HepG2 (cell line): ENCODE data around the gene KDM4D. TPM values are rescaled to one million over a fixed set of nuclear protein-coding genes. Genes with fewer than 3 reads are reported as not detected.

Experiments
- ATAC-seq: fragments of 200-7000 bp; cut with Tn5 transposase; 3 replicates; pipeline ENCODE4 v1.9.1; 2020; ENCODE audit warnings: mild to moderate bottlenecking, moderate library complexity
- BruUV-seq: library from RNA; stranded (reverse); fragments of 400-500 nt; replicated peaks from 2 replicates; lab custom pipeline; 2021; lab: Mats Ljungman, UMichigan
- CTCF ChIA-PET: fragments of 300-600 bp; formaldehyde crosslinking; extraction: SDS; loops from one replicate; lab custom pipeline; 2021; ENCODE audit warnings: low total read pairs, inconsistent platforms, low intra/inter-chr PET ratio; lab: Yijun Ruan, JAX
- POLR2A ChIA-PET: fragments of 350-600 bp; sonication (Branson Sonifier 250); formaldehyde crosslinking; loops from one replicate; lab custom pipeline; 2020; ENCODE audit warnings: antibody characterized with exemption, inconsistent platforms; lab: Yijun Ruan, JAX
- DNase-seq: peaks from one replicate; pipeline ENCODE4 v3.0.0-alpha.2; 2015; ENCODE audit warnings: low spot score
- FAIRE-seq: peaks from 3 replicates; lab custom pipeline; 2011; peaks lifted over from hg19 to GRCh38; lab: Jason Lieb, UNC
- H2AFZ ChIP-seq: one replicate; pipeline ENCODE4 v1.6.1; 2011; ENCODE audit warnings: low read length, inconsistent platforms
- H3K27ac ChIP-seq: fragments of 300-600 bp; 3 replicates; pipeline ENCODE4 v1.8.0; 2011; ENCODE audit warnings: mixed run types, mild to moderate bottlenecking, mixed read lengths, low read length, inconsistent platforms; ENCODE audit not compliant: insufficient read depth; ENCODE audit errors: extremely low read length
- H3K27me3 ChIP-seq, 2 experiments: fragments of 200-600 bp in 1 of 2; 2 replicates in 1 of 2; 3 replicates in 1 of 2; pipeline versions ENCODE4 v1.6.0 to v1.8.0; 2011; ENCODE audit warnings: low read length in 2 of 2, mild to moderate bottlenecking in 2 of 2, moderate library complexity in 2 of 2, inconsistent platforms in 1 of 2; ENCODE audit not compliant: insufficient read depth in 2 of 2, control insufficient read depth in 1 of 2
- H3K36me3 ChIP-seq, 2 experiments: fragments of 200-600 bp in 1 of 2; replicated peaks in 1 of 2; 2 replicates in 1 of 2; 3 replicates in 1 of 2; pipeline versions ENCODE4 v1.5.1 to v1.8.0; 2011; ENCODE audit warnings: low read length in 2 of 2, inconsistent platforms in 1 of 2; ENCODE audit not compliant: insufficient read depth in 2 of 2, control insufficient read depth in 1 of 2
- H3K4me1 ChIP-seq: 2 replicates; pipeline ENCODE4 v1.5.1; 2012; ENCODE audit warnings: low read length, inconsistent platforms; ENCODE audit not compliant: insufficient read depth
- H3K4me2 ChIP-seq: 2 replicates; pipeline ENCODE4 v1.6.0; 2011; ENCODE audit warnings: low read depth, low read length, inconsistent platforms
- H3K4me3 ChIP-seq, 3 experiments: fragments of 200-600 bp in 1 of 3; sonication (generic), shearing (Covaris generic) in 1 of 3; replicated peaks in 1 of 3; 2 replicates each; pipeline ENCODE4 v1.5.1; 2011 to 2016; ENCODE audit warnings: low read length in 3 of 3, inconsistent platforms in 2 of 3, low read depth in 2 of 3, mild to moderate bottlenecking in 2 of 3, control low read depth in 1 of 3, mixed read lengths in 1 of 3; ENCODE audit not compliant: insufficient read depth in 1 of 3
- H3K79me2 ChIP-seq: one replicate; pipeline ENCODE4 v1.6.1; 2011; ENCODE audit warnings: low read length, inconsistent platforms; ENCODE audit not compliant: insufficient read depth
- H3K9ac ChIP-seq: 2 replicates; pipeline ENCODE4 v1.6.0; 2011; ENCODE audit warnings: mild to moderate bottlenecking, low read depth, low read length, inconsistent platforms; ENCODE audit not compliant: insufficient read depth
- H3K9me3 ChIP-seq: 2 replicates; pipeline ENCODE4 v1.5.1; 2012; ENCODE audit warnings: mild to moderate bottlenecking, low read length
- H4K20me1 ChIP-seq: 2 replicates; pipeline ENCODE4 v1.6.0; 2011; ENCODE audit warnings: inconsistent platforms, mild to moderate bottlenecking, low read length, moderate library complexity; ENCODE audit not compliant: insufficient read depth
- CHD2 ChIP-seq: IDR thresholded peaks from 2 replicates; pipeline ENCODE4 v1.6.1; 2011; ENCODE audit warnings: low read depth, low read length, improper control_type of control experiment
- CHD4 ChIP-seq: fragments of 200-600 bp; sonication (generic); IDR thresholded peaks from 2 replicates; pipeline ENCODE4 v1.7.0; 2017; ENCODE audit warnings: mild to moderate bottlenecking, low read length, borderline replicate concordance
- FOXA1 ChIP-seq, 2 experiments: fragments of 450-650 bp in 1 of 2; sonication (generic) in 1 of 2; formaldehyde crosslinking in 1 of 2; IDR thresholded peaks; 2 replicates each; pipeline versions ENCODE4 v1.4.0 to v1.6.1; 2016 to 2020; ENCODE audit warnings: missing genetic modification reagents in 1 of 2
- HMGXB4 ChIP-seq, 2 experiments: sonication (generic) in 1 of 2; formaldehyde crosslinking in 1 of 2; IDR thresholded peaks; 2 replicates each; pipeline versions ENCODE4 v1.4.0 to v1.6.1; 2018 to 2020; ENCODE audit warnings: missing genetic modification reagents in 2 of 2, borderline replicate concordance in 1 of 2, low read depth in 1 of 2, mild to moderate bottlenecking in 1 of 2, missing biosample characterization in 1 of 2
- ZBTB1 ChIP-seq: sonication (generic); formaldehyde crosslinking; IDR thresholded peaks from 2 replicates; pipeline ENCODE4 v1.4.0; 2020; ENCODE audit warnings: missing genetic modification reagents, borderline replicate concordance
- ZNF275 ChIP-seq: sonication (generic); formaldehyde crosslinking; IDR thresholded peaks from 2 replicates; pipeline ENCODE4 v1.8.0; 2022; ENCODE audit warnings: missing genetic modification reagents, mild to moderate bottlenecking, inconsistent platforms, borderline replicate concordance
- ZNF451 ChIP-seq: sonication (generic); formaldehyde crosslinking; IDR thresholded peaks from 2 replicates; pipeline ENCODE4 v1.5.0; 2020; ENCODE audit warnings: mild to moderate bottlenecking, missing genetic modification reagents
- ZNF660 ChIP-seq: sonication (generic); formaldehyde crosslinking; IDR thresholded peaks from 2 replicates; pipeline ENCODE4 v1.5.1; 2020; ENCODE audit warnings: mild to moderate bottlenecking, low read depth, missing genetic modification reagents, borderline replicate concordance
- WGBS: methylation state at CpG from one replicate; pipeline ENCODE4 v1.1.6; 2017; ENCODE audit warnings: low lambda C conversion rate; 5-methylcytosine and 5-hydroxymethylcytosine counted together
- in situ Hi-C: cut with HindIII; loops from 2 replicates; pipeline ENCODE4 v1.10.0; 2017; ENCODE audit warnings: low pct_unique_long_range_greater_than_20kb; ENCODE audit not compliant: extremely low pct_ligation_motif_present
- intact Hi-C: fragments of 100-400 bp; cut with micrococcal nuclease; formaldehyde crosslinking; loops from one replicate; pipeline ENCODE4 v1.10.0; 2022; ENCODE audit not compliant: unreplicated experiment
- polyA plus RNA-seq, 8 experiments: library from polyadenylated mRNA; depleted of rRNA in 3 of 8; stranded (reverse) in 7 of 8; unstranded in 1 of 8; fragments of >200 nt; fragmentation: Illumina TruSeq in 4 of 8; extraction: Trizol in 4 of 8; gene quantifications; 2 replicates each; pipeline versions ENCODE4 v1.2.1 to v1.2.3, GENCODE V29; 2011 to 2016; ENCODE audit warnings: low read depth in 4 of 8, missing spikeins in 1 of 8, mixed read lengths in 1 of 8; ENCODE audit not compliant: insufficient read depth in 1 of 8
- total RNA-seq, 5 experiments: library from RNA; depleted of rRNA; stranded (reverse); fragments of >200 nt; fragmentation: Illumina TruSeq; extraction: Trizol; gene quantifications; 2 replicates each; pipeline ENCODE4 v1.2.3, GENCODE V29; 2016; ENCODE audit warnings: low read depth in 1 of 5

Gene KDM4D
- total and polyA plus RNA-seq, 2 of the 13 experiments (the other 11 are each of a cell fraction or from before 2014, with no cell fraction given): 0.96 to 1.3 TPM

DNA sequence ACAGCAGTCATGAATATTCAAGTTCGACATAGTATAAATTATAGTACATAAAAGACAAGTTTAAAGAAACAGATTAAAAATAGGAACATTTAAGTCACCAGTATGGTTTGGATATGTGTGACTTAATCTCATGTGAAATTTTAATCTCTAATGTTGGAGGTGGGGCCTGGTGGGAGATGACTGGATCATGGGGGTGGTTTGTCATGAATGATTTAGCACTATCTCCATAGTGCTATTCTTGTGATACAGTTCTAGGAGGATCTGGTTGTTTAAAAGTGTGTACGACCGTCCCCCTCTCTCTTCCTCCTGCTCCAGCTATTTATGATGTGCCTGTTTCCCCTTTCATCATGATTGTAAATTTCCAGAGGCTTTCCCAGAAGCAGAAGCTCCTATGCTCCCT, 54.8 kb downstream of the KDM4D start:
- in situ Hi-C loops: no loop called here

GRCh38 chr11:95033051-95033450, 59.5 kb downstream of the KDM4D start:
- Histone ChIP-seq H3K4me2 (no peak overlapping the region), H3K79me2 (no peaks in the 10 kb centered on the region), H3K9me3 (no peaks in the 10 kb centered on the region), H3K27me3 (no peaks in the 10 kb centered on the region), H3K9ac (no peak overlapping the region), H3K4me1 (no peaks in the 10 kb centered on the region), H3K4me3 (no peak overlapping the region), H3K27ac (no peak overlapping the region), H3K36me3 (no peaks in the 10 kb centered on the region), H2AFZ (no peak overlapping the region), H4K20me1 (no peaks in the 10 kb centered on the region)
- TF ChIP-seq ZNF275: no peak
- TF ChIP-seq ZNF451: no peak
- in situ Hi-C loops (no loop called here), intact Hi-C loops (no loop called here)
- 0% methylated on average over 1 of the region's 1 CpG for WGBS
- no peak for FAIRE-seq
- CTCF ChIA-PET: no interaction called here
- no peak for DNase-seq
- no TSS peak for BruUV-seq
- ATAC-seq: no peak
- POLR2A ChIA-PET: no interaction called here

More for the DNA sequence above, 54.8 kb downstream of the KDM4D start:
- CTCF ChIA-PET: no interaction called here
- H3K27ac ChIP-seq: no peak overlapping the region
- ATAC-seq (no peak), FAIRE-seq (no peak), DNase-seq (no peak)
- WGBS: 24% methylated on average over 3 of the region's 3 CpGs
- H3K79me2 ChIP-seq: no peaks in the 10 kb centered on the region
- H2AFZ ChIP-seq: no peak overlapping the region
- no peak for TF ChIP-seq CHD4
- no peak for TF ChIP-seq ZBTB1 (CRISPR knock-in tag)
- no peak for TF ChIP-seq HMGXB4 (CRISPR knock-in tag; IDR thresholded peaks at IDR 0.05; ENCODE audit: borderline replicate concordance in 1 of 2, low read depth in 1 of 2)
- no peak for TF ChIP-seq FOXA1 (IDR thresholded peaks at IDR 0.05)
- TF ChIP-seq FOXA1 (CRISPR knock-in tag; IDR thresholded peaks at IDR 0.05): no peak
- TF ChIP-seq ZNF660 (CRISPR knock-in tag): no peak
- no peak for TF ChIP-seq CHD2
- intact Hi-C loops: no loop called here
- no peak overlapping the region for H3K4me2 ChIP-seq
- no peak overlapping the region for H3K4me3 ChIP-seq
- no peaks in the 10 kb centered on the region for H3K4me1 ChIP-seq
- POLR2A ChIA-PET: no interaction called here
- peaks cover 0 to 2% of the 10 kb centered on the region in 2 experiments; a peak in 1 of 5 replicates for H3K27me3 ChIP-seq
- no peaks in the 10 kb centered on the region for H4K20me1 ChIP-seq
- no peaks in the 10 kb centered on the region for H3K36me3 ChIP-seq
- H3K9ac ChIP-seq: no peak overlapping the region
- H3K9me3 ChIP-seq: no peaks in the 10 kb centered on the region
- no TSS peak for BruUV-seq
